Measurements from ENCODE around the gene ASAP3.

DNA sequence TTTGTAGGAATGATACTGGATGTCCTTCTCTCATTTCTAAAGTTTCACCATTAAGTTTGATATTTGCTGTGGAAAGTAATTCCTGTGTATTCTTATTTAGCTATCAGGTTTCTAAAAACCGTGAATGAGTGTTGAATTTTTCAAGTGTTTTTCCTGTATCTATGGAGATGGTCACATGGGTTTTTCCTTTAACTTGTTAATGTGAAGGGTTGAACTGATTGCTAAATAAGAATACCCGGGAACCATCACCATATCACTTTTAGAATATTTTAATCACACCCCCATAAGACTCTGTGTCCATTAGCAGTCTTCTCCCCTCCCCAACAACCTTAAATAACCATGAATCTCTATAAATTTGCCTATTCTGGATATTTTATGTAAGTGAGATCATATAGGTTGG, 16.5 kb upstream of the ASAP3 start:
- TF ChIP-seq, protein P1, sequence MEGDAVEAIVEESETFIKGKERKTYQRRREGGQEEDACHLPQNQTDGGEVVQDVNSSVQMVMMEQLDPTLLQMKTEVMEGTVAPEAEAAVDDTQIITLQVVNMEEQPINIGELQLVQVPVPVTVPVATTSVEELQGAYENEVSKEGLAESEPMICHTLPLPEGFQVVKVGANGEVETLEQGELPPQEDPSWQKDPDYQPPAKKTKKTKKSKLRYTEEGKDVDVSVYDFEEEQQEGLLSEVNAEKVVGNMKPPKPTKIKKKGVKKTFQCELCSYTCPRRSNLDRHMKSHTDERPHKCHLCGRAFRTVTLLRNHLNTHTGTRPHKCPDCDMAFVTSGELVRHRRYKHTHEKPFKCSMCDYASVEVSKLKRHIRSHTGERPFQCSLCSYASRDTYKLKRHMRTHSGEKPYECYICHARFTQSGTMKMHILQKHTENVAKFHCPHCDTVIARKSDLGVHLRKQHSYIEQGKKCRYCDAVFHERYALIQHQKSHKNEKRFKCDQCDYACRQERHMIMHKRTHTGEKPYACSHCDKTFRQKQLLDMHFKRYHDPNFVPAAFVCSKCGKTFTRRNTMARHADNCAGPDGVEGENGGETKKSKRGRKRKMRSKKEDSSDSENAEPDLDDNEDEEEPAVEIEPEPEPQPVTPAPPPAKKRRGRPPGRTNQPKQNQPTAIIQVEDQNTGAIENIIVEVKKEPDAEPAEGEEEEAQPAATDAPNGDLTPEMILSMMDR (conservative IDR thresholded peaks at IDR 0.05 in 1 of 2, IDR thresholded peaks at IDR 0.05 in 1 of 2; ENCODE audit: extremely low read depth in 1 of 2, insufficient read depth in 1 of 2, low read depth in 1 of 2, low read length in 2 of 2), result no peak
- TF ChIP-seq EZH2 (IDR thresholded peaks at IDR 0.05; ENCODE audit: borderline replicate concordance, low read length), result no peak
